Endothelial cell of umbilical vein (primary cell): ENCODE measurements around the gene STRA6. TPM values are rescaled to one million over a fixed set of nuclear protein-coding genes. Genes with fewer than 3 reads are reported as not detected.

Experiments
- BruUV-seq: library from RNA; stranded (reverse); fragments of 400-500 nt; replicated peaks from 2 replicates; lab custom pipeline; 2021; lab: Mats Ljungman, UMichigan
- CTCF ChIA-PET: fragments of 300-600, 350-600 bp; sonication (Branson Sonifier 250); formaldehyde crosslinking; loops from one replicate; lab custom pipeline; 2021; ENCODE audit warnings: antibody characterized with exemption, inconsistent platforms; lab: Charles Lee
- POLR2A ChIA-PET: fragments of 300-600, 350-600 bp; sonication (Branson Sonifier 250); formaldehyde crosslinking; loops from one replicate; lab custom pipeline; 2021; ENCODE audit warnings: antibody characterized with exemption, inconsistent platforms; lab: Charles Lee
- DNase-seq: peaks from one replicate; pipeline ENCODE4 v3.0.0-alpha.2; 2011; ENCODE audit warnings: low read depth, low spot score
- FAIRE-seq: peaks from 2 replicates; lab custom pipeline; 2011; peaks lifted over from hg19 to GRCh38; lab: Jason Lieb, UNC
- H2AFZ ChIP-seq: 2 replicates; pipeline ENCODE4 v1.6.0; 2012; ENCODE audit warnings: low read depth, low read length, control low read depth, inconsistent platforms
- H3K27ac ChIP-seq: 2 replicates; pipeline ENCODE4 v1.5.1; 2011; ENCODE audit warnings: low read depth, mild to moderate bottlenecking, control low read depth, low read length, moderate library complexity; ENCODE audit not compliant: insufficient read depth
- H3K27me3 ChIP-seq, 2 experiments: 2 replicates each; pipeline versions ENCODE4 v1.6.0 to v1.6.1; 2011; ENCODE audit warnings: low read length in 2 of 2, mixed read lengths in 1 of 2; ENCODE audit not compliant: control insufficient read depth in 2 of 2, insufficient read depth in 2 of 2
- H3K36me3 ChIP-seq, 2 experiments: 2 replicates in 1 of 2; 3 replicates in 1 of 2; pipeline ENCODE4 v1.5.1; 2011; ENCODE audit warnings: low read length in 2 of 2, mild to moderate bottlenecking in 1 of 2, moderate library complexity in 1 of 2; ENCODE audit not compliant: control insufficient read depth in 2 of 2, insufficient read depth in 2 of 2; ENCODE audit errors: extremely low read depth in 1 of 2
- H3K4me1 ChIP-seq: 3 replicates; pipeline ENCODE4 v1.5.1; 2011; ENCODE audit warnings: mild to moderate bottlenecking, low read length; ENCODE audit not compliant: control insufficient read depth, insufficient read depth; ENCODE audit errors: extremely low read depth
- H3K4me2 ChIP-seq: 2 replicates; pipeline ENCODE4 v1.6.1; 2011; ENCODE audit warnings: low read length, control low read depth, mixed read lengths; ENCODE audit not compliant: insufficient read depth
- H3K4me3 ChIP-seq, 3 experiments: fragments of 200-600 bp in 1 of 3; sonication (generic), shearing (Covaris generic) in 1 of 3; replicated peaks in 1 of 3; 2 replicates each; pipeline ENCODE4 v1.5.1; 2011 to 2016; ENCODE audit warnings: control low read depth in 3 of 3, low read length in 3 of 3, mild to moderate bottlenecking in 2 of 3, inconsistent platforms in 1 of 3, low read depth in 1 of 3, moderate library complexity in 1 of 3; ENCODE audit not compliant: insufficient read depth in 1 of 3
- H3K79me2 ChIP-seq: 2 replicates; pipeline ENCODE4 v1.6.0; 2012; ENCODE audit warnings: low read length, inconsistent platforms; ENCODE audit not compliant: control insufficient read depth, insufficient read depth
- H3K9ac ChIP-seq: replicated peaks from 2 replicates; pipeline ENCODE3; 2011; ENCODE audit warnings: low read length, control low read depth; ENCODE audit not compliant: insufficient read depth; ENCODE audit errors: extremely low read depth
- H3K9me1 ChIP-seq: replicated peaks from 3 replicates; pipeline ENCODE4 v1.6.0; 2011; ENCODE audit warnings: mild to moderate bottlenecking, low read length; ENCODE audit not compliant: control insufficient read depth, insufficient read depth; ENCODE audit errors: extremely low read depth
- H3K9me3 ChIP-seq: replicated peaks from 2 replicates; pipeline ENCODE4 v1.5.1; 2012; ENCODE audit warnings: low read length, inconsistent platforms; ENCODE audit not compliant: control insufficient read depth, insufficient read depth
- H4K20me1 ChIP-seq: replicated peaks from 2 replicates; pipeline ENCODE3; 2011; ENCODE audit warnings: mild to moderate bottlenecking, low read length; ENCODE audit not compliant: control insufficient read depth, insufficient read depth; ENCODE audit errors: extremely low read depth
- CTCF ChIP-seq, 2 donors: IDR thresholded peaks; 1 replicate in 1 of 2; 2 replicates in 1 of 2; pipeline ENCODE4 v1.5.1; 2011; ENCODE audit warnings: low read length in 2 of 2, mild to moderate bottlenecking in 2 of 2, moderate library complexity in 2 of 2, control low read depth in 1 of 2, inconsistent platforms in 1 of 2, low read depth in 1 of 2; ENCODE audit not compliant: insufficient read depth in 1 of 2; ENCODE audit errors: extremely low read depth in 1 of 2
- EZH2 ChIP-seq: IDR thresholded peaks from 2 replicates; pipeline ENCODE4 v1.6.1; 2012; ENCODE audit warnings: borderline replicate concordance, low read depth, mild to moderate bottlenecking, moderate library complexity, low read length, inconsistent platforms; ENCODE audit not compliant: severe bottlenecking
- FOS ChIP-seq: IDR thresholded peaks from 2 replicates; pipeline ENCODE4 v1.6.1; 2011; ENCODE audit warnings: mild to moderate bottlenecking, low read length, moderate library complexity, borderline replicate concordance; ENCODE audit not compliant: insufficient read depth
- GATA2 ChIP-seq: IDR thresholded peaks from 2 replicates; pipeline ENCODE4 v1.7.0; 2011; ENCODE audit warnings: low read depth, mild to moderate bottlenecking, moderate library complexity, mixed read lengths, low read length; ENCODE audit not compliant: insufficient read length, insufficient read depth
- JUN ChIP-seq: IDR thresholded peaks from 2 replicates; pipeline ENCODE4 v1.6.1; 2011; ENCODE audit warnings: borderline replicate concordance, low read depth; ENCODE audit not compliant: insufficient read length, insufficient read depth
- MAX ChIP-seq: IDR thresholded peaks from 2 replicates; pipeline ENCODE4 v1.6.1; 2011; ENCODE audit not compliant: insufficient read depth, insufficient read length
- MYC ChIP-seq: IDR thresholded peaks from one replicate; pipeline ENCODE4 v1.6.1; 2011; ENCODE audit warnings: mild to moderate bottlenecking, low read depth, low read length
- POLR2A ChIP-seq: IDR thresholded peaks from 2 replicates; pipeline ENCODE4 v1.6.1; 2012; ENCODE audit warnings: low read depth, mild to moderate bottlenecking, control low read depth, low read length
- POLR2AphosphoS5 ChIP-seq: IDR thresholded peaks from 2 replicates; pipeline ENCODE4 v1.6.1; 2012; ENCODE audit warnings: low read depth, mild to moderate bottlenecking, control low read depth, low read length, moderate library complexity; ENCODE audit not compliant: insufficient read depth
- dilution Hi-C: fragments of 300-500 bp; cut with MboI; formaldehyde crosslinking; loops from one replicate; pipeline ENCODE4 v1.15.0; 2019; ENCODE audit warnings: low sequenced_read_pairs; ENCODE audit not compliant: extremely low pct_ligation_motif_present
- intact Hi-C: fragments of 100-400 bp; cut with micrococcal nuclease; formaldehyde crosslinking; loops from one replicate; pipeline ENCODE4 v1.10.0; 2022
- polyA plus RNA-seq, 4 experiments: library from polyadenylated mRNA; depleted of rRNA in 3 of 4; stranded (reverse) in 3 of 4; unstranded in 1 of 4; fragments of >200 nt; gene quantifications; 2 replicates each; pipeline versions ENCODE4 v1.2.1 to v1.2.3, GENCODE V29; 2011 to 2012; ENCODE audit warnings: missing spikeins in 1 of 4
- total RNA-seq: library from RNA; stranded (reverse); gene quantifications from 2 replicates; pipeline ENCODE4 v1.2.3, GENCODE V29; 2021

Gene STRA6
- total and polyA plus RNA-seq, 2 donors (not counting 3 experiments of a cell fraction or from before 2014, with no cell fraction given), result not detected

- Histone ChIP-seq H3K9me3 (no peaks in the 10 kb centered on the region), H3K79me2 (no peaks in the 10 kb centered on the region), H3K27ac (no peak overlapping the region), H3K4me1 (no peaks in the 10 kb centered on the region), H3K4me3 (no peak overlapping the region), H3K9ac (no peak overlapping the region), H4K20me1 (no peaks in the 10 kb centered on the region), H3K9me1 (no peaks in the 10 kb centered on the region), H3K4me2 (no peak overlapping the region), H3K36me3 (no peaks in the 10 kb centered on the region), H2AFZ (no peak overlapping the region), H3K27me3 (no peaks in the 10 kb centered on the region)
- no peak for DNase-seq
- intact Hi-C loops, result no loop called here
- CTCF ChIA-PET, result interaction anchor here (0.7 to 1.4 kb wide), 3 partner anchors 10 to 52 kb away, joined by 3 read pairs; no protein-coding TSS in a partner anchor
- BruUV-seq, result no TSS peak
- FAIRE-seq, result no peak
- POLR2A ChIA-PET, result no interaction called here
- TF ChIP-seq JUN (no peak), MYC (no peak), EZH2 (no peak), CTCF (IDR thresholded peaks at IDR 0.05; ENCODE audit: extremely low read depth in 1 of 2, insufficient read depth in 1 of 2, low read depth in 1 of 2, low read length in 2 of 2) (no peak), MAX (no peak), POLR2A (no peak), FOS (no peak), POLR2AphosphoS5 (no peak), GATA2 (no peak)
- dilution Hi-C loops, result no loop called here
Measured at GRCh38 chr15:74188216-74188615, 14.4 kb downstream of the STRA6 start.
